Natural killer cell (primary cell): ENCODE results near the gene CAVIN1. TPM values are rescaled to one million over a fixed set of nuclear protein-coding genes. Genes with fewer than 3 reads are reported as not detected.

Experiments
- ATAC-seq, 3 donors: fragments of 150-1000 bp in 2 of 3; fragments of 200-7000 bp in 1 of 3; cut with Tn5 transposase; 1 replicate in 1 of 3; 2 replicates in 2 of 3; pipeline ENCODE4 v1.10.0; 2021; ENCODE audit warnings: mild to moderate bottlenecking in 2 of 3, moderate library complexity in 2 of 3
- DNase-seq, 2 donors: peaks; one replicate each; pipeline versions ENCODE4 v3.0.0 to v3.0.0-alpha.2; 2013 to 2021; ENCODE audit warnings: mixed read lengths in 1 of 2
- H3K27ac ChIP-seq: one replicate; pipeline ENCODE4 v1.5.1; 2013; ENCODE audit warnings: mild to moderate bottlenecking, low read length
- H3K27me3 ChIP-seq: one replicate; pipeline ENCODE4 v1.6.1; 2013; ENCODE audit warnings: low read length; ENCODE audit not compliant: control insufficient read depth, insufficient read depth
- H3K36me3 ChIP-seq: one replicate; pipeline ENCODE4 v1.6.1; 2013; ENCODE audit warnings: low read length; ENCODE audit not compliant: control insufficient read depth, insufficient read depth
- H3K4me1 ChIP-seq: one replicate; pipeline ENCODE4 v1.6.1; 2013; ENCODE audit warnings: low read length; ENCODE audit not compliant: control insufficient read depth, insufficient read depth
- H3K4me3 ChIP-seq: one replicate; pipeline ENCODE4 v1.5.1; 2013; ENCODE audit warnings: low read length
- H3K9me3 ChIP-seq: one replicate; pipeline ENCODE4 v1.6.1; 2013; ENCODE audit warnings: low read length; ENCODE audit not compliant: control insufficient read depth, insufficient read depth
- H3K27ac Mint-ChIP-seq, 2 donors: one replicate each; pipeline ENCODE4 v1.8.0; 2022; ENCODE audit warnings: mild to moderate bottlenecking in 2 of 2, mixed read lengths in 2 of 2, moderate library complexity in 1 of 2
- H3K27me3 Mint-ChIP-seq, 2 donors: one replicate each; pipeline ENCODE4 v1.8.0; 2022; ENCODE audit warnings: low read depth in 2 of 2, mixed read lengths in 2 of 2
- H3K36me3 Mint-ChIP-seq: one replicate; pipeline ENCODE4 v1.8.0; 2022; ENCODE audit warnings: mixed read lengths
- H3K4me1 Mint-ChIP-seq, 2 donors: one replicate each; pipeline ENCODE4 v1.8.0; 2022; ENCODE audit warnings: mixed read lengths in 2 of 2
- H3K4me3 Mint-ChIP-seq: one replicate; pipeline ENCODE4 v1.8.0; 2022; ENCODE audit warnings: mild to moderate bottlenecking, moderate library complexity, mixed read lengths
- H3K9me3 Mint-ChIP-seq, 2 donors: one replicate each; pipeline ENCODE4 v1.8.0; 2022; ENCODE audit warnings: mixed read lengths in 2 of 2
- CTCF ChIP-seq: fragments of 200-600 bp; IDR thresholded peaks from one replicate; pipeline ENCODE4 v1.8.0; 2022; ENCODE audit warnings: antibody characterized with exemption
- WGBS: methylation state at CpG from one replicate; pipeline ENCODE4 v1.1.7; 2013; ENCODE audit warnings: missing lambda C conversion rate; ENCODE audit not compliant: insufficient coverage; 5-methylcytosine and 5-hydroxymethylcytosine counted together
- intact Hi-C: fragments of 100-400 bp; cut with micrococcal nuclease; formaldehyde crosslinking; loops from one replicate; pipeline ENCODE4 v1.14.2; 2022
- total RNA-seq, 4 donors: library from RNA; stranded (reverse); fragments of 120-200 nt in 1 of 4; gene quantifications; one replicate each; pipeline versions ENCODE4 v1.2.3 to v1.2.4, GENCODE V29; 2013 to 2022

CAVIN1 gene
- total RNA-seq, 3 donors from 2014 or later (not counting 1 experiment from before 2014, with no cell fraction given) = 0.11 to 0.20 TPM; not detected in 1

- Histone ChIP-seq H3K27me3 (peaks cover 31% of the 10 kb centered on the region), H3K27ac (no peak overlapping the region), H3K9me3 (no peaks in the 10 kb centered on the region), H3K4me3 (no peak overlapping the region), H3K36me3 (no peaks in the 10 kb centered on the region), H3K4me1 (peaks cover 18% of the 10 kb centered on the region)
- Mint-ChIP-seq H3K27me3 (peaks cover 40 to 43% of the 10 kb centered on the region in 2 donors), H3K4me3 (no peak overlapping the region), H3K27ac (no peak overlapping the region), H3K9me3 (no peaks in the 10 kb centered on the region), H3K4me1 (peaks cover 6 to 25% of the 10 kb centered on the region in 2 donors), H3K36me3 (no peaks in the 10 kb centered on the region)
- TF ChIP-seq CTCF = no peak
- intact Hi-C loops = no loop called here
- 90% methylated on average over 4 of the region's 4 CpGs for WGBS
- ATAC-seq (no peak), DNase-seq (no peak)
Observed at GRCh38 chr17:42424991-42425610, 2.0 kb upstream of the CAVIN1 start.

DNA sequence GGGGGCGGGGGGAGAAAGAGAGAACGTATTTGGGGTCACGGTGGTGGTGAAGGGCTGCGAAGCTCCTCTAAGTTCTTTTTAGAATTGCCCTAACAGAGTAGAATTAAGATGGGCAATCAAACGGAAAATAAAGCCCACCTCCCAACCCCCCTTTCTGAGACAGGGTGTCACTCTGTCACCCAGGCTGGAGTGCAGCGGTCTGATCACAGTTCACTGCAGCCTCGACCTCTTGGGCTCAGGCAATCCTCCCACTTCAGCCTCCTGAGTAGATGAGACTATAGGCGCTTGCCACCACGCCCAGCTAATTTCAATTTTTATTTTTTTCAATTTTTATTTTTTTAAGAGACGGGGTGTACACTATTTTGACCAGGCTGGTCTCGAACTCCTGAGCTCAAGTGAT lies 710 bp upstream of the CAVIN1 start:
- no peaks in the 10 kb centered on the region for H3K9me3 ChIP-seq
- H3K27ac Mint-ChIP-seq = no peak overlapping the region
- 89% methylated on average over 9 of the region's 11 CpGs for WGBS
- H3K4me3 ChIP-seq = no peak overlapping the region
- peaks cover 6 to 25% of the 10 kb centered on the region in 2 donors for H3K4me1 Mint-ChIP-seq
- no peaks in the 10 kb centered on the region for H3K9me3 Mint-ChIP-seq
- no peak for ATAC-seq
- H3K4me1 ChIP-seq = peaks cover 18% of the 10 kb centered on the region
- no peak for TF ChIP-seq CTCF
- H3K27me3 ChIP-seq = peaks cover 28% of the 10 kb centered on the region
- H3K4me3 Mint-ChIP-seq = no peak overlapping the region
- no peaks in the 10 kb centered on the region for H3K36me3 ChIP-seq
- DNase-seq = no peak
- H3K27ac ChIP-seq = no peak overlapping the region
- intact Hi-C loops = no loop called here
- no peaks in the 10 kb centered on the region for H3K36me3 Mint-ChIP-seq
- peaks cover 46 to 47% of the 10 kb centered on the region in 2 donors for H3K27me3 Mint-ChIP-seq

DNA sequence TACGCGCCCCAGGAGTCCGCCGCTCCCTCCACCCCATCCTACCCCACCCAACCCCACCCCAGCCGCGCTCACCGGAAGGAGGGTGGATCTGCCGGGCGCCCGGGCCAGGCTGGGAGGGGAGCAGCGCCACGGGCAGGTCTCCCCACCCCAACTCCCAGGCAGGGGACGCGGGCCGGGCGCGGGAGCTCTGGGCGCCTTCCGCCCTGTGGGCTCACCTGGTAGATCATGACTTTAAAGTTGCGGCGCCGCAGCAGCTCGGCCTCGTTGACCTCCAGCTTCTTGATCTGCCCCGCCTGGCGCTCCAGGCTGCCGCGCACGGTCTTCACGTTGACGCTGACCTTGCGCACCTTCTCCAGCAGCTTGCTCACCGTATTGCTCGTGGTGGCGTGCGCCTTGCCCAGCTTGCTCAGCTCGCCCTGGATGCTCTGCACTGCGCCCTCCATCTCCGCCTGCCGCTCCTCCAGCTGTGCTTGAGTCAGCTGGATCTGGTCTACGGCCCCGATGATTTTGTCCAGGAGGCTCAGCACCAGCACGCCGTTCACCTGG lies 571 bp downstream of the CAVIN1 start:
- peaks cover 28% of the 10 kb centered on the region for H3K27me3 ChIP-seq

More for the DNA sequence above, 571 bp downstream of the CAVIN1 start:
- Mint-ChIP-seq H3K4me3 (peak overlapping the region; percentile 66), H3K27me3 (peaks cover 35 to 43% of the 10 kb centered on the region in 2 donors), H3K4me1 (peaks cover 6 to 21% of the 10 kb centered on the region in 2 donors), H3K36me3 (no peaks in the 10 kb centered on the region), H3K9me3 (no peaks in the 10 kb centered on the region), H3K27ac (no peak overlapping the region)
- DNase-seq (peak in 1 of 2 donors; percentile 50), ATAC-seq (peak; percentile 34 to 51 (median 39))
- intact Hi-C loops = no loop called here
- Histone ChIP-seq H3K4me3 (peak overlapping the region; percentile 11), H3K9me3 (no peaks in the 10 kb centered on the region), H3K36me3 (no peaks in the 10 kb centered on the region), H3K27ac (no peak overlapping the region), H3K4me1 (peaks cover 18% of the 10 kb centered on the region)
- no peak for TF ChIP-seq CTCF
- WGBS = under 1% methylated on average over 44 of the region's 44 CpGs
